H9 (cell line): Measurements from ENCODE around the gene ARMC9. TPM values are rescaled to one million over a fixed set of nuclear protein-coding genes. Genes with fewer than 3 reads are reported as not detected.
A peak's percentile ranks its signal among the peaks of the same experiment; 100 is the strongest.

ENCODE experiments used
- DNase-seq: peaks from one replicate; pipeline ENCODE4 v3.0.0-alpha.2; 2017
- H2AFZ ChIP-seq: one replicate; pipeline ENCODE4 v1.6.1; 2013; ENCODE audit warnings: mild to moderate bottlenecking, low read length, control low read depth, moderate library complexity
- H2AK5ac ChIP-seq: 2 replicates; pipeline ENCODE4 v1.6.1; 2013; ENCODE audit warnings: low read length, control low read depth, mixed read lengths; ENCODE audit not compliant: insufficient read length
- H2BK120ac ChIP-seq: one replicate; pipeline ENCODE4 v1.6.1; 2013; ENCODE audit warnings: low read depth, mild to moderate bottlenecking, low read length, control low read depth, inconsistent platforms; ENCODE audit not compliant: poor library complexity, severe bottlenecking
- H2BK12ac ChIP-seq: 2 replicates; pipeline ENCODE4 v1.6.1; 2013; ENCODE audit warnings: low read length, control low read depth, mixed read lengths, low read depth; ENCODE audit not compliant: insufficient read length
- H2BK15ac ChIP-seq: 2 replicates; pipeline ENCODE4 v1.6.1; 2013; ENCODE audit warnings: low read depth, low read length, control low read depth
- H2BK20ac ChIP-seq: one replicate; pipeline ENCODE4 v1.6.1; 2013; ENCODE audit warnings: low read depth, mild to moderate bottlenecking, low read length, control low read depth, inconsistent platforms; ENCODE audit not compliant: poor library complexity, severe bottlenecking
- H2BK5ac ChIP-seq: 2 replicates; pipeline ENCODE4 v1.6.1; 2013; ENCODE audit warnings: low read length, control low read depth, mixed read lengths; ENCODE audit not compliant: insufficient read length
- H3K14ac ChIP-seq: 2 replicates; pipeline ENCODE4 v1.6.1; 2013; ENCODE audit warnings: low read length, control low read depth; ENCODE audit not compliant: insufficient read depth
- H3K18ac ChIP-seq: 2 replicates; pipeline ENCODE4 v1.6.1; 2013; ENCODE audit warnings: low read depth, mild to moderate bottlenecking, mixed read lengths, low read length, control low read depth; ENCODE audit not compliant: insufficient read length
- H3K23ac ChIP-seq: 2 replicates; pipeline ENCODE4 v1.6.1; 2013; ENCODE audit warnings: low read length, control low read depth, mixed read lengths, low read depth; ENCODE audit not compliant: insufficient read length
- H3K23me2 ChIP-seq: 2 replicates; pipeline ENCODE4 v1.6.1; 2013; ENCODE audit warnings: low read depth, mild to moderate bottlenecking, mixed read lengths, low read length, control low read depth; ENCODE audit not compliant: insufficient read length, poor library complexity, severe bottlenecking
- H3K27ac ChIP-seq: 2 replicates; pipeline ENCODE4 v1.5.1; 2013; ENCODE audit warnings: low read length, control low read depth, mixed read lengths, low read depth; ENCODE audit not compliant: insufficient read length
- H3K27me3 ChIP-seq: 2 replicates; pipeline ENCODE4 v1.6.1; 2013; ENCODE audit warnings: low read length, control low read depth, inconsistent platforms; ENCODE audit not compliant: insufficient read depth
- H3K4ac ChIP-seq: 2 replicates; pipeline ENCODE4 v1.6.1; 2013; ENCODE audit warnings: low read depth, mild to moderate bottlenecking, control low read depth, inconsistent platforms, low read length, moderate library complexity
- H3K4me1 ChIP-seq: 2 replicates; pipeline ENCODE4 v1.6.1; 2013; ENCODE audit warnings: low read length, control low read depth, inconsistent platforms; ENCODE audit not compliant: insufficient read depth
- H3K4me2 ChIP-seq: 2 replicates; pipeline ENCODE4 v1.6.1; 2013; ENCODE audit warnings: low read length, control low read depth, mixed read lengths; ENCODE audit not compliant: insufficient read length, insufficient read depth
- H3K56ac ChIP-seq: 2 replicates; pipeline ENCODE4 v1.6.1; 2013; ENCODE audit warnings: low read depth, mild to moderate bottlenecking, mixed read lengths, low read length, control low read depth; ENCODE audit not compliant: insufficient read length
- H3K79me1 ChIP-seq: 2 replicates; pipeline ENCODE4 v1.6.1; 2013; ENCODE audit warnings: low read depth, mild to moderate bottlenecking, moderate library complexity, low read length, control low read depth, inconsistent platforms; ENCODE audit not compliant: insufficient read depth, poor library complexity, severe bottlenecking
- H3K79me2 ChIP-seq: 2 replicates; pipeline ENCODE4 v1.6.1; 2013; ENCODE audit warnings: low read length, control low read depth, inconsistent platforms; ENCODE audit not compliant: insufficient read depth
- H3K9ac ChIP-seq: 2 replicates; pipeline ENCODE4 v1.6.1; 2013; ENCODE audit warnings: low read length, control low read depth, mixed read lengths; ENCODE audit not compliant: insufficient read length; ENCODE audit errors: extremely low read depth
- H3K9me3 ChIP-seq: one replicate; pipeline ENCODE4 v1.6.1; 2013; ENCODE audit warnings: low read depth, low read length, inconsistent platforms; ENCODE audit not compliant: control insufficient read depth
- H3T11ph ChIP-seq: one replicate; pipeline ENCODE4 v1.6.1; 2013; ENCODE audit warnings: mild to moderate bottlenecking, low read length, control low read depth, inconsistent platforms
- H4K20me1 ChIP-seq: one replicate; pipeline ENCODE4 v1.6.1; 2013; ENCODE audit not compliant: control insufficient read depth, insufficient read length, insufficient read depth
- H4K5ac ChIP-seq: 2 replicates; pipeline ENCODE4 v1.6.1; 2013; ENCODE audit warnings: low read depth, mild to moderate bottlenecking, mixed read lengths, low read length, control low read depth; ENCODE audit not compliant: insufficient read length
- H4K8ac ChIP-seq: replicated peaks from 2 replicates; pipeline ENCODE4 v1.6.1; 2013; ENCODE audit warnings: low read length, control low read depth, mixed read lengths, low read depth; ENCODE audit not compliant: insufficient read length
- H4K91ac ChIP-seq: 2 replicates; pipeline ENCODE4 v1.6.1; 2013; ENCODE audit warnings: low read depth, mild to moderate bottlenecking, moderate library complexity, mixed read lengths, low read length, control low read depth; ENCODE audit not compliant: insufficient read length
- H3K27ac Mint-ChIP-seq, 3 experiments: 2 replicates in 2 of 3; 3 replicates in 1 of 3; pipeline ENCODE4 v1.8.0; 2020 to 2021; ENCODE audit warnings: mixed read lengths in 3 of 3, mild to moderate bottlenecking in 1 of 3, moderate library complexity in 1 of 3
- H3K27me3 Mint-ChIP-seq: 2 replicates; pipeline ENCODE4 v1.8.0; 2021; ENCODE audit warnings: low read depth, mild to moderate bottlenecking, moderate library complexity, mixed read lengths
- H3K36me3 Mint-ChIP-seq, 3 experiments: 2 replicates in 2 of 3; 3 replicates in 1 of 3; pipeline ENCODE4 v1.8.0; 2020 to 2021; ENCODE audit warnings: low read depth in 3 of 3, mixed read lengths in 3 of 3; ENCODE audit not compliant: insufficient read depth in 1 of 3
- H3K4me1 Mint-ChIP-seq, 2 experiments: 2 replicates each; pipeline ENCODE4 v1.8.0; 2020; ENCODE audit warnings: mixed read lengths in 2 of 2
- H3K4me3 Mint-ChIP-seq, 2 experiments: 2 replicates in 1 of 2; 3 replicates in 1 of 2; pipeline ENCODE4 v1.8.0; 2020 to 2021; ENCODE audit warnings: mild to moderate bottlenecking in 2 of 2, mixed read lengths in 2 of 2, moderate library complexity in 1 of 2
- H3K9me3 Mint-ChIP-seq, 2 experiments: 2 replicates in 1 of 2; 3 replicates in 1 of 2; pipeline ENCODE4 v1.8.0; 2020; ENCODE audit warnings: mild to moderate bottlenecking in 2 of 2, mixed read lengths in 2 of 2, moderate library complexity in 1 of 2
- CTCF ChIP-seq: fragments of 200-600 bp; sonication (generic); conservative IDR thresholded peaks from 3 replicates; pipeline ENCODE4 v1.8.0; 2021; ENCODE audit warnings: antibody characterized with exemption, mild to moderate bottlenecking
- WGBS: extraction: QIAGEN DNeasy Blood & Tissue Kit; methylation state at CpG from one replicate; pipeline ENCODE4 v1.1.7; 2013; ENCODE audit warnings: missing lambda C conversion rate, low lambda C conversion rate, mixed read lengths; ENCODE audit not compliant: insufficient read length; ENCODE audit errors: extremely low coverage; 5-methylcytosine and 5-hydroxymethylcytosine counted together
- total RNA-seq: library from RNA; stranded (reverse); gene quantifications from 2 replicates; pipeline ENCODE4 v1.2.1, GENCODE V29; 2021

ARMC9 gene
- total RNA-seq, 1 experiment from 2014 or later = 37.6 TPM

- no peaks in the 10 kb centered on the region for H3K9me3 ChIP-seq
- H3K36me3 Mint-ChIP-seq = peaks cover 0 to 5% (median 4%) of the 10 kb centered on the region in 3 experiments; a peak in 5 of 7 replicates
- no peak overlapping the region for H3K23ac ChIP-seq
- peak overlapping the region in 2 of 3 experiments; percentile 31 to 80; a peak in 2 of 7 replicates for H3K27ac Mint-ChIP-seq
- no peak overlapping the region for H3K18ac ChIP-seq
- H2BK120ac ChIP-seq = no peak overlapping the region
- no peak for TF ChIP-seq CTCF
- no peak overlapping the region for H3K14ac ChIP-seq
- H2AK5ac ChIP-seq = no peak overlapping the region
- no peak overlapping the region for H3K27ac ChIP-seq
- H3K23me2 ChIP-seq = peaks cover 4% of the 10 kb centered on the region
- no peaks in the 10 kb centered on the region for H3K27me3 ChIP-seq
- H3K27me3 Mint-ChIP-seq = no peaks in the 10 kb centered on the region; the same call in 1 of the 2 replicates
- H4K8ac ChIP-seq = no peak overlapping the region
- WGBS = no CpG with 5 or more reads among the region's 9 CpGs
- H2AFZ ChIP-seq = no peak overlapping the region
- H2BK12ac ChIP-seq = no peak overlapping the region
- H2BK5ac ChIP-seq = no peak overlapping the region
- H4K91ac ChIP-seq = no peak overlapping the region
- peaks cover 1 to 3% of the 10 kb centered on the region in 2 experiments; a peak in 1 of 5 replicates for H3K9me3 Mint-ChIP-seq
- no peak overlapping the region for H3T11ph ChIP-seq
- H3K4ac ChIP-seq = no peak overlapping the region
- H3K9ac ChIP-seq = no peak overlapping the region
- DNase-seq = no peak
- no peaks in the 10 kb centered on the region for H3K79me2 ChIP-seq
- H3K4me2 ChIP-seq = no peak overlapping the region
- H2BK15ac ChIP-seq = no peak overlapping the region
- H3K56ac ChIP-seq = no peak overlapping the region
- peaks cover 55 to 64% of the 10 kb centered on the region in 2 experiments for H3K4me1 Mint-ChIP-seq
- H3K4me3 Mint-ChIP-seq = no peak overlapping the region
- H4K5ac ChIP-seq = no peak overlapping the region
- peaks cover 15% of the 10 kb centered on the region; the same call in 1 of the 2 replicates for H3K4me1 ChIP-seq
- no peaks in the 10 kb centered on the region for H4K20me1 ChIP-seq
- no peaks in the 10 kb centered on the region for H3K79me1 ChIP-seq
- no peak overlapping the region for H2BK20ac ChIP-seq
Measured at GRCh38 chr2:231373786-231374349, 175.4 kb downstream of the ARMC9 start.
